ENCODE measurements around the gene FNIP2. TPM values are rescaled to one million over a fixed set of nuclear protein-coding genes. Genes with fewer than 3 reads are reported as not detected.
A peak's percentile ranks its signal among the peaks of the same experiment; 100 is the strongest.

The FNIP2 gene
- total RNA-seq, 6 donors from 2014 or later: 70.4 to 103 (median 83.2) TPM

DNA sequence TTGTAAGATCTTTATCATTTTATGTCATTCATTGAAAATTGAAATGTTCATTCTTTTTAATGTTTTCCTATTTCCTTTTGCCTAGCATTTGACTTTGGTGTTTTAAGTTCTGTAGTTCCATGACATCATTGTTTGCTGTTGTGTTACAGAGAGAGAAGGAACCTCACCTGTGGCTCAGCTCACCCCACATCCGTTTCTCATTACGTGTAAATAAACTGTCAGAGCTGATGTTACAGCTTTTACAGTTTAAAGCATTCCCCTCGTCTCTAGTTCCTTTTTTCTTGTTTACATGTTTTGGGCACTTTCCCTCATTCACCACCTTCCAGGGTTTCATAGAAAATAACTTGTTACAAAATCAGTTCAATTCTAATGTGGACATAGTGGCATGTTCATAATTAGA lies 137.2 kb downstream of the FNIP2 start:
- H3K4me1 ChIP-seq: peaks cover 11 to 12% (median 12%) of the 10 kb centered on the region in 4 donors
- DNase-seq: no peak
- H3K27me3 ChIP-seq: no peaks in the 10 kb centered on the region
- no peak for ATAC-seq (ENCODE audit: low FRiP score in 2 of 2)
- H3K27ac ChIP-seq: no peak overlapping the region
- H3K9me3 ChIP-seq: no peaks in the 10 kb centered on the region
- no peak for TF ChIP-seq EP300 (IDR thresholded peaks at IDR 0.05)
- TF ChIP-seq POLR2AphosphoS5 (IDR thresholded peaks at IDR 0.05): no peak
- no peak overlapping the region for H3K4me3 ChIP-seq
- WGBS, 2 donors: 61% methylated on average over 3 of the region's 3 CpGs
- H3K36me3 ChIP-seq: peaks cover 0 to 29% (median 7%) of the 10 kb centered on the region in 4 donors

DNA sequence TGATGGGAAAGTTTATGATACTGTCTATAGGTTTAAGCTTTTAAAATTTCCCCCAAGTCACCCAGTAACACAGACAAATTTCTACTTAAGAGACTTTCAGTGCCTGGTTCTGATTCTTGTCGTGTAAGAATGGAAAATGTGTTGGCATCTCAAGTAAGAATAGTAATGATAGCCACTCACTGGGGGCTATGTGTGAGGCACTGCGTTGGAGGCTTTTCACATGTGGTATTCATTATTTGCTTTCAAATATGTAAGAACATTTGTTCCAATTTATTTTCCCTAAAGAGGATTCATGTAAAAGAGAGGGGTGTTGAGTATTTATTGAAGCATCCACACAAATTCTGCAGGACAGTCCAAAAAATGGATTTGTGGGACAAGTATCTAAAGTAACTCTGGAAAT lies 143.6 kb downstream of the FNIP2 start:
- DNase-seq (no peak), ATAC-seq (ENCODE audit: low FRiP score in 2 of 2) (no peak)
- Histone ChIP-seq H3K27me3 (no peaks in the 10 kb centered on the region), H3K36me3 (no peaks in the 10 kb centered on the region), H3K27ac (no peak overlapping the region), H3K4me3 (no peak overlapping the region), H3K4me1 (no peaks in the 10 kb centered on the region), H3K9me3 (no peaks in the 10 kb centered on the region)
- 78 to 83% methylated on average over 2 of the region's 2 CpGs for WGBS, 2 donors
- TF ChIP-seq POLR2AphosphoS5 (IDR thresholded peaks at IDR 0.05) (no peak), POLR2A (IDR thresholded peaks at IDR 0.05) (no peak), EP300 (IDR thresholded peaks at IDR 0.05) (no peak)
- TF ChIP-seq, protein P1, sequence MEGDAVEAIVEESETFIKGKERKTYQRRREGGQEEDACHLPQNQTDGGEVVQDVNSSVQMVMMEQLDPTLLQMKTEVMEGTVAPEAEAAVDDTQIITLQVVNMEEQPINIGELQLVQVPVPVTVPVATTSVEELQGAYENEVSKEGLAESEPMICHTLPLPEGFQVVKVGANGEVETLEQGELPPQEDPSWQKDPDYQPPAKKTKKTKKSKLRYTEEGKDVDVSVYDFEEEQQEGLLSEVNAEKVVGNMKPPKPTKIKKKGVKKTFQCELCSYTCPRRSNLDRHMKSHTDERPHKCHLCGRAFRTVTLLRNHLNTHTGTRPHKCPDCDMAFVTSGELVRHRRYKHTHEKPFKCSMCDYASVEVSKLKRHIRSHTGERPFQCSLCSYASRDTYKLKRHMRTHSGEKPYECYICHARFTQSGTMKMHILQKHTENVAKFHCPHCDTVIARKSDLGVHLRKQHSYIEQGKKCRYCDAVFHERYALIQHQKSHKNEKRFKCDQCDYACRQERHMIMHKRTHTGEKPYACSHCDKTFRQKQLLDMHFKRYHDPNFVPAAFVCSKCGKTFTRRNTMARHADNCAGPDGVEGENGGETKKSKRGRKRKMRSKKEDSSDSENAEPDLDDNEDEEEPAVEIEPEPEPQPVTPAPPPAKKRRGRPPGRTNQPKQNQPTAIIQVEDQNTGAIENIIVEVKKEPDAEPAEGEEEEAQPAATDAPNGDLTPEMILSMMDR (IDR thresholded peaks at IDR 0.05): no peak

DNA sequence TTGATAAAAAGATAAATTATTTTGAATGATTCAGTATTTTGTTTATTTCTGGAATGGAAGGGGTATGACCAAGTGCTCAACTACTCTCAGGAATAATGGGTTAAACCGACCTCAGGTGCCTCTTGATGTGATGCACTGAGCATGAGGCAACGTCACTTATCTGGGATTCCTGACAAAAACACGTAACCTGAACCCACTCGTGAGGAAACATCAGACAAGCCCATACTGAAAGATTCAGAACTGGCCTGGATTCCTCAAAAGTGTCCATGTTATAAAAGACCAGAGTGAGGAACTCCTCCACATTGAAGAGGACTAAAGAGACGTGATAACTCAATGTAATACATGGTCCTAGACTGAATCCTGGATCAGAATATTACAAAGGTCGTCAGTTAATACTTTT lies 144.0 kb downstream of the FNIP2 start:
- no peaks in the 10 kb centered on the region for H3K4me1 ChIP-seq
- no peak overlapping the region for H3K4me3 ChIP-seq
- TF ChIP-seq POLR2A (IDR thresholded peaks at IDR 0.05) (no peak), POLR2AphosphoS5 (IDR thresholded peaks at IDR 0.05) (no peak)
- TF ChIP-seq, protein P1 (IDR thresholded peaks at IDR 0.05): no peak
- H3K36me3 ChIP-seq: no peaks in the 10 kb centered on the region
- no peak overlapping the region for H3K27ac ChIP-seq
- ATAC-seq (ENCODE audit: low FRiP score in 2 of 2): no peak
- H3K27me3 ChIP-seq: no peaks in the 10 kb centered on the region
- DNase-seq: no peak
- no peaks in the 10 kb centered on the region for H3K9me3 ChIP-seq
- 60 to 66% methylated on average over 6 of the region's 6 CpGs for WGBS, 2 donors

DNA sequence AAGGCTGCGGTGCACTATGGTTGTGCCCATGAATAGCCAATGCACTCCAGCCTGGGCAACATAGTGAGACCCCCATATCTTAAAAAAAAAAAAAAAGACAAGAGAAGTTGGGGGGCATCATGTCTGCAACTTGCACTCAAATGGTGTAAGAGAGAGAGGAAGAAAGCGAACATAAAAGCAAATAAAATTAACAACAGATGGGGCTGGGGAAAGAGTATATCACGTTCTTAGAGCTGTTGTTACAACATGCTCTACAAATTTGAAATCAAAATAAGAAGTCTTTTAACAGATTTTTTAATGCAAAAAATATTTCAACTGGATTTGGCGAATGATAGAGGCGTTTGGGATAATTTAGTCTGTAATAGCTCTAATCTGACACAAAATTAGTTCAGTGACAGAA lies 144.9 kb downstream of the FNIP2 start:
- Histone ChIP-seq H3K4me3 (no peak overlapping the region), H3K4me1 (no peaks in the 10 kb centered on the region), H3K27ac (no peak overlapping the region), H3K36me3 (no peaks in the 10 kb centered on the region), H3K9me3 (no peaks in the 10 kb centered on the region), H3K27me3 (no peaks in the 10 kb centered on the region)
- whole genome bisulfite sequencing, 2 donors: 73 to 87% methylated on average over 5 of the region's 5 CpGs
- DNase-seq (no peak), ATAC-seq (ENCODE audit: low FRiP score in 2 of 2) (peak in 1 of 2 donors; percentile 39)
- TF ChIP-seq POLR2AphosphoS5 (IDR thresholded peaks at IDR 0.05) (no peak), EP300 (IDR thresholded peaks at IDR 0.05) (no peak), POLR2A (IDR thresholded peaks at IDR 0.05) (no peak)
- TF ChIP-seq, protein P1 (IDR thresholded peaks at IDR 0.05): no peak

DNA sequence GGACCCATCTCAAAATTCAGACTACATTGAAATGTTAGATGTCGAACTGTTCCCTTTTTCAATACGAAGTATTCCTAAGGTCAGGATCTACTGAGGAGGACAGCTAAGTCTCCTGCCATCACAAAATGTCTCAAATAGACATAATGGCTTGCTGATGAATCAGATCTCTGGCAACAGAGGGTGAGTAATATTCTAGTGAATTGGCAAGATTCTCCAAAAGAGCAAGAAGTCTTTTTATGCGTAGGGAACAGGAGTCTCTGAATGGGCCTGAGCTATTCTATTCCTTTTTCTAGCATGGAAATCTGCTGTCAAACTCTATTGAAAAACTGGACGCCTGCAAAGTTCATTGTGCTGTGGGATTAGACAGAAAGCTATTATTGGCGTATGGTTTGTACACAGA lies 145.4 kb downstream of the FNIP2 start:
- Histone ChIP-seq H3K27ac (no peak overlapping the region), H3K36me3 (no peaks in the 10 kb centered on the region), H3K27me3 (no peaks in the 10 kb centered on the region), H3K9me3 (no peaks in the 10 kb centered on the region), H3K4me3 (no peak overlapping the region), H3K4me1 (no peaks in the 10 kb centered on the region)
- TF ChIP-seq EP300 (IDR thresholded peaks at IDR 0.05): no peak
- no peak for TF ChIP-seq POLR2AphosphoS5 (IDR thresholded peaks at IDR 0.05)
- no peak for TF ChIP-seq POLR2A (IDR thresholded peaks at IDR 0.05)
- TF ChIP-seq, protein P1 (IDR thresholded peaks at IDR 0.05): no peak
- 68 to 86% methylated on average over 5 of the region's 5 CpGs for WGBS, 2 donors
- no peak for DNase-seq
- peak in 1 of 2 donors; percentile 77 for ATAC-seq (ENCODE audit: low FRiP score in 2 of 2)

All from upper lobe of left lung (tissue), 6 donors.